NCI-H2196 (cell line): ENCODE results near the gene STON2.

Experiments
- DNase-seq: peaks from one replicate; lab custom pipeline; 2025; ENCODE audit not compliant: unreplicated experiment; lab: John Stamatoyannopoulos, UW

Gene STON2

DNA sequence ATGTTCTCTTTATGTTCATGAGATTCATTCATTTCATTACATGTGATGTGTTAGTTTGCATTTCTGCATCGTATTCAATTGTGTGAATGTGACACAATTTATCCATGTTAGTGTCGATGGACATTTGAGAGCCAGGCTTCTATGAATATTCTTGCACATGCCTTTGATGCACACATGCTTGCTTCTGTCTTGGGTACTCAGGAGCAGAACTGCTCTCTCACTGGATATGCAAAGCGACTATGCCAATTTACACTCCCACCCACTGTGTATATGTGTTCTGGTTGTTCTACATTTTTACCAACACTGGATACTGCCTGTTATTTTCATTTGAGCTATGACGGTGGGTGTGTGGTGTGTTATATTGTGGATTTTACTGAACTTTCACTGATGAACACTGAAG, 95.1 kb downstream of the STON2 start:
- no peak for DNase-seq

DNA sequence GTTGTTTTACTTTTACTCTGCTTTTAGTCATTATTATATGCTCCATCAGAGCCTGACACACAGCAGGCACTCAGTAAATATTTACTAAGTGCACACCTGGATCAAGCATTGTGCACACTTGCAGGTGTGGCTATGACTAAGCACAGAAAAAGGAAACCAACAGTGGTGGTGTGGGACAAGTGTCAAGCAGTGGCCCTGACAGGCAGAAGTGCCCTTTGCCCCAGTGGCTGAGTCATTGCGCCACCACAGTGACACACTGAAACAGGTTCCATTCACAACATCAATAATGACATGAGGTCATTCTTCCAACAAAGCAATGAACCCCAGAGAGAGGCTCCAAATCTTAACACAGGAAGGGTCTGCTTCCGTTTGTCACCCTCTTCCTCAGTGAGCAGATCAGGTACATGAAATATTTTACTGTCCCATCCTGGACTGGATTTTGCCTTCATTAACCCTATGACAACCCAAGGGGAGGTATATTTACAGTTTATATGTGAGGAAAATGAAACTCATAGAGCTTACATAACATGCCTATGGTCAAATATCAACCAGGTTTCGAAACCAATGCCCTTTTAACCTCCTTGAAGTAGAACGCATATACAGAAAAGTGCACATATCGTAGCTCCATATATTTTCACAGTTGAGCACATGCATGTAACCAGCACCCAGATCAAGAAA, 96.7 kb downstream of the STON2 start:
- no peak for DNase-seq

DNA sequence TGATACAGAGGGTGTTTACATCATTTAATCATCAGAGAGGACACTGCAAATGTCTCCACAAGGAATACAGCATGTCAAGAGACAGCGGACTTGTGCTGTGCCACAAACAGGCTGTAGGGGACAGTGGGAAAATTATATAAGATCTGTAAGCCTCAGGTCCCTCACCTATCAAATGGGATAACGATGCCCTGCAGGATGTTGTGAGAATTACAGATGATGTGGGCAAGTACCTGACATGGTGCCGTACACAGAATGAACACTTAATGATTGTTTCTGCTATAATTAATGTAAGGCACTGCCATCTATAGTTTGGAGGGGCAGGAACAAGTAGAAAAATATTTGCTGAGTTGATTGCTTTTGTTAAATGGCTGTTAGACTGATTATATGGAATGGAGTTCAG, 97.5 kb downstream of the STON2 start:
- DNase-seq: no peak

DNA sequence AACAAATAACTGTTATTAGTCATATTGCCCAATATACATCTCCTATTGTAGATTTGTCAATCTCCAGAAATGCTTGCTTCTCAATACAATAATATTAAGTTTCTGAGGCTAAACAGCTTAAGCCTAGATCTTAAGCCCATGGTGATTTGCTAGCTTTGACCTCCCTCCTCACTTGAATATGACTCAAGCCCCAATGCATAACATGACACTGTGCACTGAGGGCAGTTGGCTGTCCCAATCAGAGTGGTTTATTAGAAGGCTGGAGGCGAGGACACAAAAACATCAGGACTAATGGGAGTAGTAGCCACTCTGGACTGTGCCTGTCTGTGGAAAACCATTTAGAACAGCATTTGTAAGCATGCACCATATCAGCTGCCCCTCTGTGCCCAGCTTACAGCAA, 98.3 kb downstream of the STON2 start:
- no peak for DNase-seq

DNA sequence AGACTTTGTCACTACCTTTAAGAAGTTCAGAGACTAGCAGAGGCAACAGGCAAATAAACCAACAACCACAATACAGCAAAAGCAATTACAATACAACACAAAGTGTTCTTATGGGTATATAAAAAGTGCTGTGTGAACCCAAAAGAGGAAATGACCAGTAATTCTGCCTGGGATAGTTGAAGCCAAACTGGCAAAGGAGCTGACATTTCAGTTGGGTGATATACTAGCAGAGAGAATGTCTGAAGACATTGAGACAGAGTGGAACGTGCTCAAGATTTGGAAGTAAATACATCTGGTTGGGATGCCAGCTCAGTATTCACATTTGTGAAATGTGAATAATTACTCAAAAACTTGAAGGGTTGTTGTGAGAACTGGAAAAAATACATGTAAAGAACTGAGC, 98.8 kb downstream of the STON2 start:
- no peak for DNase-seq

DNA sequence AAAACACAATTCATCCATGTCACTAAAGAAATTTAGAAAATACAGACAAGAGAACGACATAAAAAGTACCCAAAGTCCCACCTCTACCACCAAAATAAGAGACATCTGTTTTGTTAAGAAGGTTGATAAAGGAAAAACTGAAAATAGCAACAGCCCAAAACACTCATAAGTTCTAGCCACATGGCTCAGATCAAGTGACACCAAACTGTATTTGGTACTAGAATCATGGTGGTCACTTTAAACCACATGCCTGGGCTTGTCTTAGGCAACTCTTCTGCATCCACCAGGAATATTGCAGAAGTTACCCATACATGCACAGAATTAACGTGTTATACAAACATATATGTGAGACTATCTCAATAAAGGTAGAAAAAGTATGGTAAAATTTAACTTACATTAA, 101.2 kb downstream of the STON2 start:
- DNase-seq: no peak

DNA sequence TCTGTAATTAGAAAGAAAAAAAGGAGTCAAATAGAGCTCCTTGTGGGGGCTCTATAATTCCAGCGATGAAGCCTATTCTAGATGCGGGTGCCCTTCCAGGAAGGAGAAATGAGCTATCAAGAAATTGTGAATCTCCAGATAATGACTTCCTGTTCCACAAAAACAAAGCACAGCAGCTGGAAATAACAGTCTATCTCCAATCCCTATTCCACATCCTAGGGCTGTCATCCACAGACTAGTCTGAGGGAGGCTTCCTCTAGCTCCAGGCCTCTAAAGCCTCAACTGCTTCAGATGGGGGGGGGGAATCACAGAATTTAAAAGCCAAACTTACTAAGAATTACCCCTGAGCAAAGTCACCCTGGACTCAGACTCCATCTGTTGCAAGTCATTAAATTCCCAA, 102.0 kb downstream of the STON2 start:
- no peak for DNase-seq

DNA sequence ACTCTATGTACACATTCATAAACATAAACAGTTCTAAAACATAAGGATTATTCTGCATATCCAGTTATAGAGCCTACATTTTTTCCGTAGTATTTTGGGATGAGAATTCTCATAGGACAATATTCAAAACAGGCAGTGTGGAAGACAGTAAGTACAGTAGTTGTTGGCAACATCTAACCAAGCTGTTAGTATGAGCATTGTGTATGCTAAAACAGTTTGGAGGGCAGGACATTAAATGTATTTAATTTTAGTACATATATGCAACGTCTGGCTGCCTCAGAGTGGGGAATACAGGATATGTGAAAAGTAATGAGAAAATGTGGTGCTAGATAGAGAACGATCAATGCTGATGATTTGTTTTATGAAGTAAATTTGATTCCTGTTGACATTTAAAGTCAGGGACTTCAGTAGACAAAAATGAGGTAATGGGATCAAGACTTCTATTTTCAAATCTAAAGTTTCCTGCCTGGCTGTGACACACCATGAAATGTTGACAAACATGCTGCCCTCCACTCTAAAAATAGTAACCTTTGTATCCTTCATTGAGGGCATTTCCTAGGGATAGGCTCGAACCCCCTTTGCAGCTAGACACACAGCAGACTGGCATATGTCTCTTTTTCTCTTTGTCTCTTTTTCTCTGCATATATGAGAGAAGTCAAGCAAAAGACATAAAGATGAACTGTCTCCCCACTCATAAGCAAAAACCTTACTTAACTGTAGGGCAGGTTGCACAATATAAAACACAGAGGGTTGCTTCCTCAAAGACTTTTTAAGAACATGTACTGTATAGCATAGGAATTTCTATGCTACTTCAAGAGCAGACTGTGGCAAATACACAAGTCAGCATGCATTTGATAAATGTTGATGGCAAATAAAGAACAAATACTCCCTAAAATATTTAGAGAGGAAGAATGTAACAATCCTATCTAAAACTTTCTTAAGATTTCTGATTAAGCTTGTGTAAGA, 103.9 kb downstream of the STON2 start:
- DNase-seq: no peak

DNA sequence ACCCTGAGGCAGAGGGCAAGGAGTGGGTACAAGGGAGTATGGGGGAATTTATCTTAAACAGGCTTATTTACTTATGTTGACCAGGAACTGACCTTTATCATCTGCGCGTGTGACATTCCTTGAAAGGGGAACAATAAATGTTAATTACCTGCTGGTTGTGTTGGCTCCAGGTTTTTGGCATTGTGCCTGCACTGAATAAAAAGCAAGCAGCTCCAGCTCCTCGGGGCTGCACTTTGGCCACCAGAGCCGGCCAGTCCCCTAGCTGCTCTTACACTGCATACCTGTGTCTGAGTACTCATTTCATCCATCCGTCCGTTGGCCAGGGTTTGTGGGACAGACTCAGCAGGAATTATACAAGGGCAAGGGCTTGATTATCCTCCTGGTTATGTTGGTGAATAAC, 110.6 kb downstream of the STON2 start:
- no peak for DNase-seq

DNA sequence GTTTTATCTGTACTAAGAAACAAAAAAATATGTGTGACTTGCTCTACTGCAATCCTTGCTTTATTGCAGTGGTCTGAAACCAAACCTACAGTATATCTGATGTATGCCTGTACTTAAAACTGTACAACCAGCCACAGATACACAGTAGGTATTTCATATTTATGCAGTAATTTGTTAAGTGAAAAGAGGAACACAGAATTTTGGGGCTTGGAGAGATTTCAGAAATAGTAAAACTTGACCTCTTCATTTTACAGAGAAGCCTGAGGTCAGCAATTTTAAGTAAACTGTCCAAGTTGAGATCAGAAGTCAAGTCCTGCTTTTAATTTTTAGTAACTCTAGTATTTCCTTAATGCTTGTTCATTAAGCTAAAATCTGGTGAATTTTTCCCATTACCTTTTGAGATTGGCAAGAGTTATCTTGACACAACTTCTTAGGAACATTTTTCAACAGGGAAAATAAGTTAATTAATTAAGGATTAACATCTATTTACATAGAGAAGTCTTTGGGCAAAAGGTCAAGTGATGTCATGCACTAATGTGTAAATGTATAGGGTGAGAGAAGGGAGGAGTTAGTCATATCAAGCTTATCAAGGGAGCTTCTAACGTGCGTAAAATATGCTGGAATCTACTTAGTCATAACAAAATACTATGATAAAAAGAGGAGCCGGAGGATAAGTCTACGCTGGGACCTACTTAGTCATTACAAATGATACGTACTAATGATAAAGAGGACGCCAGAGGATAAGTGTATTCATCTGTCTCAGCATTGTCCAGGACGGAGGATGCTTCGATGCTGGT, 113.4 kb downstream of the STON2 start:
- DNase-seq: no peak

DNA sequence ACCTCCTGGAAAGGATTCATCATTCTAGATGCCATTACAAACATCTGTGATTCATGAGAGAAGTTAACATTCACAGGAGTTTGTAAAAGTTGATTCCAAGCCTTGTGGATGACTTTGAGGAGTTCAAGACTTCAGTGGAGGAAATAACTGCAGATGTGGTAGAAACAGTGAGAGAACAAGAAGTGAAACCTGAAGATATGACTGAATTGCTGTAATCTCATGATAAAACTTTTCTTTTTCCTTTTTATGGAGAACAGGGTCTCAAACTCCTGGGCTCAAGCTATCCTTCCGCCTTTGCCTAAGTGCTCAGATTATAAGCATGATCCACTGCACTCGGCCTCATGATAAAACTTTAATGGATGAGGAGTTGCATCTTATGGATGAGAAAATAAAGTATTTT, 114.9 kb downstream of the STON2 start:
- DNase-seq: no peak

DNA sequence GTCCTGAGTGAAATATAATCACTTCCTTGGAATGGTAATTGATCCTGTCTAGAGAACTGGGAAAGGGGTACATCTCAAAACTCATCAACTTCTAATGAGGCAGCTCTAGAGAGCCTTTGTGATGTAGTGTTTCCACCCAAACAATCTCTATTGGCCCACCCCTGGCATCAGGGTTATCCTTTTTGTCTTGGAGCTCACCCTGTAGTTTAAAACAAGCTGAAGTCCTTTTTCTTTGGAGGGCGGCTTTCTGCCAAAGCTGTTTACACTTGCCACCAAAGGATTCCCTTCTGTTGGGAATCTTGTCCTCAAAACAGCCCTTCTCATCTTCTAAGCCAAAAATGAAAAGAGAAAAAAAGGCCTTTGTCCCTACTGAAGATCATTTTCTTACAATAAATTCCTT, 118.8 kb downstream of the STON2 start:
- no peak for DNase-seq

DNA sequence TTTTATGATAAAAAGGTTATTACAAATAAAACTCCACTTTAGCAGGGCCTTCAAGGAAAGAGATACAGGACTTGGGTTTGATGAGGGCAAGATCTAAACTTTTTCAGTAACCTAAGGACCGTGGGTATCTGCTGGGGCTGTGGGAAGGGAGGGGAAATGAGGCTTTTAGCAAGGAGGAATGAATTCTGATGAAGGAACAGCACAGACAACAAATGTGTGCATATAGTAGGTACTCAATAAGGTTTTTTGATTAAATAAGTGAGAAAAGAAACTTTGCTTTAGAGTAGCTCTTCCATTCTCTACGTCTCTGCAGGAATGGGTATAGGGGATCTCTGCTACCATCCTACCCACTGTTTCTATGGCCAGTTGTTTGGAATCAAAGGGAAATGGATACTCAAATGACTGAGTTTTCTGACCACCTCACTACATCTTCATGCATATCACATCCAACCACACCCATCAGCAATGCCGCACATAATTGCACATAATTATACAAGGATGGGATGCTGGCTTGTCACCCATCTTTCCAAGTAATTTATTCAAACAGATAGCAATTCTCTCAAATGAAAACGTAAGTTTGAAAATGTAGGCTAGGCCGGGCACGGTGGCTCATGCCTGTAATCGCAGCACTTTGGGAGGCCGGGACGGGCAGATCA, 119.9 kb downstream of the STON2 start:
- DNase-seq: no peak

DNA sequence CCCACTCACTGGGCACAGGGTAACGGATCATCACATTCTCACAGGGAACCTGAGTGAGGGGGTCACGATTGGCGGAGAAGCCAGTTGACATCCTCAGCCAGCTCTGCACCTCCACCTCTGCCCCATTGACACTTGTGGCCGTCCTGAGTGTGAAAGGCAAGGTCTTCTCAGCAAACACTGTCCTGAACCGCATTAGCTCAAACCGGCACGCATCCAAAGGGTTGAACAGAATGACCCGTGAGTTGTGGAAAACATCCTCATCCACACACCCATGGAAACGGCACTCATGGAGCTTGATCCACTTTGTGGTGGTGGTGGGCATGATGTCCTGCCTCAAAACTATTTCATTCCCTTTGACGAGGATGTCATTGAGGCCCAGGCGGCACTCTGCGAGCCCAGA, 123.0 kb downstream of the STON2 start:
- DNase-seq: no peak

DNA sequence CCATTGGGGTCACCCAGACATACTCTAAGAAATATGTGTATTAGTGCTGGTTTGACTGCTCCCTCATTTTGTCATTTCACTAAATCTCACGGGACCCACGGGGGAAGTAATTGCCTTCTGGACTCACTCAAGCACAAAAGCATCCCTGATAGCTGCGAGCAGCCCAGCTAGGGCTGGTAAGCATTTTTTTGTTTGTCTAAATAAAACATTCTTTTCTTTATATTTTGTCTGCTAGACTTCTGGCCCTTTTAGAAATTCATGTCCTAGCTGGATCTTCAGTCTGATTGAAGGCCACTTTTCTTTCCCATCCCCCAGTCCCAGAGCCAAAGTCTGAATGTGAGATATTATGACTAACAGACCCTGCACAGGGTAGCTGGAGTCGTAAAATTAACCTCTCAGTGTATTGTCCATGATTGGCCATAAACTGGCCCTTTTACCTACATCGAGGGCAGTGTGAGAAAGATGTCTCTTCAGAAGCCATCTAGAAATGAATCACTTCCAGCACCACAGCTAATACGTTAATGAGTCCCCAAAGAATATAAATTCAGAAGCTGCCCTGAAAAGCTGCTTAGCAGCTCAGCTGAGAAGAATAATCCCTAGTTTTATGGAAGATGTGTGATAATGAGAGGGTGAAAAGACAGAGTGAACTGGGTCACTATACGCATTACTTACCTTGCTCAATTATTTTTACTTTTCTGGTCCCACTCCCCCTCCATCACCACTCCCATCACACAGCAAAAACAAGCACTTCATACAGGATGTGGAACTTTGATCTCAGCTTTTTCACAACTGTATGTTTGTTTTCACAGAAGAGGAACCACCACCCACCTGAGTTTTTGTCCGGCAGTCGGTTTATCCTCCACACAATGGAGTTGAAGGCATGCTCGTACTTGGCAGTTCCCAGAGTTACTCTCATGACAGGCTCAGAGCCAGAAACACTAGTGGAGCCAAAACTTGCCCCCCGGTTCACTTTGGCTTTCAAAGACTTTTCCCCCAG, 123.8 kb downstream of the STON2 start:
- DNase-seq: no peak

DNA sequence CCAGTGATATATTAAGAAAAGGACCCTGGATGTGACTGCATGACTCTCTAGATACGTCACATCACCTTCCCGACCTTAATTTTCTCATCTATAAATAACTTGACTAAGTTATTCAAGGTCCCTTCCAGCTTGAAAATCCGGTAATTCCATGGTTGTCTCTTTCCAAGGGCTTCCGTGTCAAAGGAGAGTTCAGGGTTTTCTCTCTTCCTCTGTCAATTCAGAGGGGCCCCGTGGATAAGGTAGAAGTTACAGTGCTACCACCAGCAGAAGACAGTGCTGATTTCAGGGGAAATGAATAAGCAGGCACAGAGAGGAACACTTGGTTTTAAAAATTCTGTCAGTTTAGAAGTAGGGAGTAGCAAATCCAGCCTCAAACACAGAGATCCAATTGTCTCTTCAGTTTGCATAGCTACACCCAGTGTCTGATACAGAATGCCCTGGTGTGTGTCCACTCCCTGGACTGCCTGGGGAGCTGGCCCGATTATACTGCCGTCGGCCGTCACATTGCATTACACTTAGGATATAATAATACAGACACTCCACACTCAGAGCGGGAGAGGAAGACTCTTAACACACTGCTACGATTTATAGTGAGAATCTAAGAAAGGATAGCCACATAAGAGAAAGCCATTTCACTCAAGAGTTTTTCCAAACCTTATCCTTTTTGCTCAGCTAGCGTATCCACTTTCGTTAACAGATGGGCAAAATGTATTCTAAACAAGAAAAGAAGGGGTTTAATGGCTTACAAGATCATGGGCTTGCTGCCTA, 124.6 kb downstream of the STON2 start:
- DNase-seq: no peak

DNA sequence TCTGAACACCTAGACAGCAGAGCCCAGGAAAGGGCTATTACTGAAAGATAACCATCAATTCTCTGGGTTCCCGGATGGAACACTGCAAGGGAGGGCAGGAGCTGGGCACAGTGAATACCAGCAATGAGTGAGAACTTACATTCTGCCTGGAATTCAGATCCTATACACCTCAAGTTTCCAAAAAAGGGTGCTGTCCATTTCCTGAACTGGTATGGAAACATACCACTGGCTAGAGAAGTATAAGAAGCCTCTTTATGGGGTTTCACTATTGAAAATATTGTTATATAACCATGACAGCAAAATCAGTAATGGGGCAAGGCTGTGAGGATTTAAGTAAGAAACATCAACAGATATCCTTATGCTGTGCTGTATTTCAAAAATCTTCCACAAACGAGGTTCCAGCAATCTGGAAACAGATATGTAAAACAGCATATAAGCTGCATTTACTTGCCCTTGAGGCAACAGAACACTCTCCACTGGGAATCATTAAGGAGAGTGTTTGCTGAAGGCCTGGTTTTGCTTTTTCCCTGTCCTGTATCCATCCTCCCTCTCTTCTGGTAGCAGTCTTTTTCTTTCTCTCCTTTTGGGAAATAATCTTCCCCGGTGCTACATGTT, 126.1 kb downstream of the STON2 start:
- DNase-seq: no peak

DNA sequence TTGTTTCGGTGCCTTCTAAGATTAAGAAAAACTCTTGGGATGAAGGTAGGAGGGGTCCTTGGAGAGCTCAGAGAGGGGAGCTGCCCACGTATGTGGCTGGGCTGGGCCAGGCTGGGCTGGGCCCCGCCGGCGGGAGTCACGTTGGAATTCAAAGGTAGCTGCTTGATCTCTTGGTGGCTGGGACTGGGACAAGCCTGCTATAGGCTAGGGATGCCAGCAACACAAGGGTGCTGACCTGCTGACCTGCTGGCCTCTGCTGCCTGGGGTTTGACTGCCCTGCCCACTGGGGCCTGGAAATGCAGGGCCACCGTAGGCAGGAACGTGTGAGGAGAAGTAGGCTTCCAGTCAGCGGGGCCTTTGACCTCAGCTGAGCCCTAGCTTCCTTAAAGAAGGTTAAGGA, 126.6 kb downstream of the STON2 start:
- DNase-seq: no peak

DNA sequence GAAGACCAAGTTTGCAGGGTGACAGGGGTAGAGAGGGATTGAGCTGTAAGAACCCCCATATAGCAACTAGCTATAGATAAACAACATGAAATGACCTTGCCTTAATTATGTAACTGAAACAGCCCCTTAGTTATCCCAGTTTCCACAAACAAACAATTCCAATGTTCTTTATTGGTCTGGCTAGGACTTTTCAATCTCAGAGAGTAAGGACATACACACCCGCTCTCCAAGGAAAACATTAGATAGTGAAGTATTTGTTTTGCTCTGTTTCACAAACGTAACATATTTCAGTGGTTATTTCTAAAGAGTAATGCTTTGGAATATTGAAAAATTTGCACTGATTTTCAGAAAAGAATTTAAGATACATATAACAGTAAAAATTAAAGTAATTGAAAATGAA, 127.8 kb downstream of the STON2 start:
- no peak for DNase-seq
